OCI-LY3 (cell line): ENCODE measurements around the gene NIPBL.

ENCODE experiments used
- EZH2phosphoT487 ChIP-seq: fragments of 200-600 bp; shearing (Covaris generic); IDR thresholded peaks from 2 replicates; pipeline ENCODE4 v1.6.1; 2018; ENCODE audit warnings: antibody characterized with exemption, mixed run types, low read depth
- TF ChIP-seq, protein P1 (sequence below): fragments of 200-600, 300-600 bp; sonication (generic); IDR thresholded peaks from 2 replicates; pipeline ENCODE4 v1.5.1; 2014; ENCODE audit warnings: antibody characterized with exemption, low read length, low read depth

DNA sequence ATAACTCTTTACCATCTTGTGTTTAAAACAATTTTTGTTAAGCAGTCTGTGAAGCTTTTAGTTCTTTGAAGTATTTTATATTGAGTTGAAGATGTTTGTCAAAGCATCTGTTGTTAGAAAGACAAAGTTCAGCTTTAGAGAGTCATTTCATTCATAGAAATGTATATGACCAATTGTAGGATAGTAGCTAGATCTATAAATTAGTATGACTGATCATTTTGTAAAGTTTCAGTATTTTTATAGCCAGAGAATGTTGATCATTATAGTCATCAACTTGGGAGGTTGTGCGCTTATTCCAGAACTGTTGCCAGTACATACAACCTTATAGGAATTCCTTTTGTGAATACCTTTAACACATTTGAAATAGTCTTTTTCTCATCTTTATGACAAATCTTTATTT lies 5.2 kb downstream of the NIPBL start:
- TF ChIP-seq, protein P1, sequence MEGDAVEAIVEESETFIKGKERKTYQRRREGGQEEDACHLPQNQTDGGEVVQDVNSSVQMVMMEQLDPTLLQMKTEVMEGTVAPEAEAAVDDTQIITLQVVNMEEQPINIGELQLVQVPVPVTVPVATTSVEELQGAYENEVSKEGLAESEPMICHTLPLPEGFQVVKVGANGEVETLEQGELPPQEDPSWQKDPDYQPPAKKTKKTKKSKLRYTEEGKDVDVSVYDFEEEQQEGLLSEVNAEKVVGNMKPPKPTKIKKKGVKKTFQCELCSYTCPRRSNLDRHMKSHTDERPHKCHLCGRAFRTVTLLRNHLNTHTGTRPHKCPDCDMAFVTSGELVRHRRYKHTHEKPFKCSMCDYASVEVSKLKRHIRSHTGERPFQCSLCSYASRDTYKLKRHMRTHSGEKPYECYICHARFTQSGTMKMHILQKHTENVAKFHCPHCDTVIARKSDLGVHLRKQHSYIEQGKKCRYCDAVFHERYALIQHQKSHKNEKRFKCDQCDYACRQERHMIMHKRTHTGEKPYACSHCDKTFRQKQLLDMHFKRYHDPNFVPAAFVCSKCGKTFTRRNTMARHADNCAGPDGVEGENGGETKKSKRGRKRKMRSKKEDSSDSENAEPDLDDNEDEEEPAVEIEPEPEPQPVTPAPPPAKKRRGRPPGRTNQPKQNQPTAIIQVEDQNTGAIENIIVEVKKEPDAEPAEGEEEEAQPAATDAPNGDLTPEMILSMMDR, result no peak
- no peak for TF ChIP-seq EZH2phosphoT487
